Panc1 (cell line): Measurements from ENCODE around the gene PECR. TPM values are rescaled to one million over a fixed set of nuclear protein-coding genes. Genes with fewer than 3 reads are reported as not detected.
"Not testable (repeated sequence)": the region's sequence is repeated elsewhere in the genome, so short reads cannot be mapped to it uniquely, and the experiment has no call there.

Source experiments
- ATAC-seq: fragments of 200-7000 bp; cut with Tn5 transposase; 2 replicates; pipeline ENCODE4 v1.9.1; 2020; ENCODE audit warnings: mild to moderate bottlenecking, moderate library complexity
- BruUV-seq: library from RNA; stranded (reverse); fragments of 400-500 nt; replicated peaks from 2 replicates; lab custom pipeline; 2021; lab: Mats Ljungman, UMichigan
- CTCF ChIA-PET: fragments of 300-600 bp; sonication (Branson Sonifier 250); formaldehyde crosslinking; loops from one replicate; lab custom pipeline; 2022; ENCODE audit warnings: antibody characterized with exemption; lab: Charles Lee
- POLR2A ChIA-PET: fragments of 300-600 bp; sonication (Branson Sonifier 250); formaldehyde crosslinking; loops from one replicate; lab custom pipeline; 2022; ENCODE audit warnings: antibody characterized with exemption; lab: Charles Lee
- DNase-seq: peaks from one replicate; pipeline ENCODE4 v3.0.0-alpha.2; 2010; ENCODE audit warnings: low read depth, low spot score
- H3K27ac ChIP-seq: 2 replicates; pipeline ENCODE4 v1.5.1; 2011; ENCODE audit warnings: mild to moderate bottlenecking, low read length, inconsistent platforms
- H3K27me3 ChIP-seq: fragments of 200-500 bp; sonication (Bioruptor generic); 2 replicates; pipeline ENCODE4 v1.6.0; 2014; ENCODE audit warnings: low read length, inconsistent platforms; ENCODE audit not compliant: control insufficient read depth, insufficient read depth
- H3K36me3 ChIP-seq: fragments of 200-500 bp; sonication (Bioruptor generic); 2 replicates; pipeline ENCODE4 v1.5.1; 2014; ENCODE audit warnings: inconsistent platforms, mild to moderate bottlenecking, low read length, moderate library complexity; ENCODE audit not compliant: control insufficient read depth, insufficient read depth
- H3K4me1 ChIP-seq: 2 replicates; pipeline ENCODE4 v1.5.1; 2011; ENCODE audit warnings: inconsistent platforms, mild to moderate bottlenecking, low read length, moderate library complexity; ENCODE audit not compliant: control insufficient read depth, insufficient read depth
- H3K4me3 ChIP-seq, 2 experiments: 2 replicates each; pipeline ENCODE4 v1.5.1; 2011 to 2012; ENCODE audit warnings: low read depth in 2 of 2, low read length in 2 of 2, mild to moderate bottlenecking in 2 of 2, inconsistent platforms in 1 of 2, moderate library complexity in 1 of 2
- H3K9me3 ChIP-seq: fragments of 200-500 bp; sonication (Bioruptor generic); 2 replicates; pipeline ENCODE4 v1.5.1; 2014; ENCODE audit warnings: low read depth, mild to moderate bottlenecking, inconsistent platforms, low read length, moderate library complexity; ENCODE audit not compliant: control insufficient read depth, insufficient read depth
- POLR2AphosphoS5 ChIP-seq: IDR thresholded peaks from 2 replicates; pipeline ENCODE4 v1.6.1; 2012; ENCODE audit warnings: mild to moderate bottlenecking, low read depth, low read length, moderate library complexity
- SIN3A ChIP-seq: IDR thresholded peaks from 2 replicates; pipeline ENCODE4 v1.6.1; 2012; ENCODE audit warnings: low read depth, mild to moderate bottlenecking, low read length, moderate library complexity, borderline replicate concordance; ENCODE audit not compliant: insufficient read depth
- TCF7L2 ChIP-seq: IDR thresholded peaks from 2 replicates; pipeline ENCODE4 v1.6.1; 2011; ENCODE audit warnings: mild to moderate bottlenecking, low read depth, low read length, inconsistent platforms
- in situ Hi-C: cut with HindIII; loops from 2 replicates; pipeline ENCODE4 v1.10.0; 2016; ENCODE audit warnings: low sequenced_read_pairs, low pct_unique_long_range_greater_than_20kb
- intact Hi-C: fragments of 100-400 bp; cut with micrococcal nuclease; formaldehyde crosslinking; loops from one replicate; pipeline ENCODE4 v1.10.0; 2022; ENCODE audit not compliant: unreplicated experiment
- total RNA-seq: library from RNA; stranded (reverse); gene quantifications from one replicate; pipeline ENCODE4 v1.2.1, GENCODE V29; 2021; ENCODE audit not compliant: unreplicated experiment
- TF ChIP-seq, protein P1 (sequence below), 2 experiments: IDR thresholded peaks; 2 replicates each; pipeline ENCODE4 v1.6.1; 2011 to 2012; ENCODE audit warnings: low read depth in 2 of 2, control low read depth in 1 of 2, low read length in 1 of 2, mild to moderate bottlenecking in 1 of 2, moderate library complexity in 1 of 2; ENCODE audit not compliant: insufficient read depth in 1 of 2
- TF ChIP-seq, protein P2 (sequence below): fragments of 450-650 bp; IDR thresholded peaks from 2 replicates; pipeline ENCODE4 v1.5.1; 2017; ENCODE audit warnings: mild to moderate bottlenecking

Gene PECR
- total RNA-seq, 1 experiment from 2014 or later, result 16.5 TPM

DNA sequence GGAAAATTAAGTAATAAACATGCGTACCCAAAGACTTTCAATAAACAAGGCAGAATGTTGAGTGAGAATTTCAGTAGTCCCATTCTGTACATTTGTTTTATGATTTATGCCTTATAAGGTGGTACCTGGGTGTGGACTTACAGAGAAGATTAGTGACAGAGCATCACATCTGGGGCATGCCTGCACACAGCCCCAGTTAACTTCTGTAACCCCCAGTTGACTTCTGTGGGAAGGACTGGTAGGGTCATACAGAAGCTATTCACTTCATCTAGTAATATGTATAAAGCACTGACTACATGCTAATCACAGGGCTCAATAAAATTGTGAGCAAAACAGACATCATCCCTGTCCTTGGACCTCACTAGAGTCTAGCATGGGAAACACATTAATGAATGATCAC is 84.4 kb downstream of the PECR start:
- intact Hi-C loops (no loop called here), in situ Hi-C loops (no loop called here)
- TF ChIP-seq, protein P1, sequence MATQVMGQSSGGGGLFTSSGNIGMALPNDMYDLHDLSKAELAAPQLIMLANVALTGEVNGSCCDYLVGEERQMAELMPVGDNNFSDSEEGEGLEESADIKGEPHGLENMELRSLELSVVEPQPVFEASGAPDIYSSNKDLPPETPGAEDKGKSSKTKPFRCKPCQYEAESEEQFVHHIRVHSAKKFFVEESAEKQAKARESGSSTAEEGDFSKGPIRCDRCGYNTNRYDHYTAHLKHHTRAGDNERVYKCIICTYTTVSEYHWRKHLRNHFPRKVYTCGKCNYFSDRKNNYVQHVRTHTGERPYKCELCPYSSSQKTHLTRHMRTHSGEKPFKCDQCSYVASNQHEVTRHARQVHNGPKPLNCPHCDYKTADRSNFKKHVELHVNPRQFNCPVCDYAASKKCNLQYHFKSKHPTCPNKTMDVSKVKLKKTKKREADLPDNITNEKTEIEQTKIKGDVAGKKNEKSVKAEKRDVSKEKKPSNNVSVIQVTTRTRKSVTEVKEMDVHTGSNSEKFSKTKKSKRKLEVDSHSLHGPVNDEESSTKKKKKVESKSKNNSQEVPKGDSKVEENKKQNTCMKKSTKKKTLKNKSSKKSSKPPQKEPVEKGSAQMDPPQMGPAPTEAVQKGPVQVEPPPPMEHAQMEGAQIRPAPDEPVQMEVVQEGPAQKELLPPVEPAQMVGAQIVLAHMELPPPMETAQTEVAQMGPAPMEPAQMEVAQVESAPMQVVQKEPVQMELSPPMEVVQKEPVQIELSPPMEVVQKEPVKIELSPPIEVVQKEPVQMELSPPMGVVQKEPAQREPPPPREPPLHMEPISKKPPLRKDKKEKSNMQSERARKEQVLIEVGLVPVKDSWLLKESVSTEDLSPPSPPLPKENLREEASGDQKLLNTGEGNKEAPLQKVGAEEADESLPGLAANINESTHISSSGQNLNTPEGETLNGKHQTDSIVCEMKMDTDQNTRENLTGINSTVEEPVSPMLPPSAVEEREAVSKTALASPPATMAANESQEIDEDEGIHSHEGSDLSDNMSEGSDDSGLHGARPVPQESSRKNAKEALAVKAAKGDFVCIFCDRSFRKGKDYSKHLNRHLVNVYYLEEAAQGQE (IDR thresholded peaks at IDR 0.05; ENCODE audit: insufficient read depth in 1 of 2, low read depth in 2 of 2, low read length in 1 of 2), result no peak
- no peak for TF ChIP-seq POLR2AphosphoS5
- TF ChIP-seq SIN3A, result no peak
- no peak for TF ChIP-seq TCF7L2
- TF ChIP-seq, protein P2, sequence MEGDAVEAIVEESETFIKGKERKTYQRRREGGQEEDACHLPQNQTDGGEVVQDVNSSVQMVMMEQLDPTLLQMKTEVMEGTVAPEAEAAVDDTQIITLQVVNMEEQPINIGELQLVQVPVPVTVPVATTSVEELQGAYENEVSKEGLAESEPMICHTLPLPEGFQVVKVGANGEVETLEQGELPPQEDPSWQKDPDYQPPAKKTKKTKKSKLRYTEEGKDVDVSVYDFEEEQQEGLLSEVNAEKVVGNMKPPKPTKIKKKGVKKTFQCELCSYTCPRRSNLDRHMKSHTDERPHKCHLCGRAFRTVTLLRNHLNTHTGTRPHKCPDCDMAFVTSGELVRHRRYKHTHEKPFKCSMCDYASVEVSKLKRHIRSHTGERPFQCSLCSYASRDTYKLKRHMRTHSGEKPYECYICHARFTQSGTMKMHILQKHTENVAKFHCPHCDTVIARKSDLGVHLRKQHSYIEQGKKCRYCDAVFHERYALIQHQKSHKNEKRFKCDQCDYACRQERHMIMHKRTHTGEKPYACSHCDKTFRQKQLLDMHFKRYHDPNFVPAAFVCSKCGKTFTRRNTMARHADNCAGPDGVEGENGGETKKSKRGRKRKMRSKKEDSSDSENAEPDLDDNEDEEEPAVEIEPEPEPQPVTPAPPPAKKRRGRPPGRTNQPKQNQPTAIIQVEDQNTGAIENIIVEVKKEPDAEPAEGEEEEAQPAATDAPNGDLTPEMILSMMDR, result no peak
- ATAC-seq, result no peak
- DNase-seq, result no peak
- Histone ChIP-seq H3K36me3 (no peaks in the 10 kb centered on the region), H3K9me3 (no peaks in the 10 kb centered on the region), H3K27me3 (no peaks in the 10 kb centered on the region), H3K27ac (no peak overlapping the region), H3K4me1 (peaks cover 6% of the 10 kb centered on the region), H3K4me3 (no peak overlapping the region)
- ChIA-PET CTCF (no interaction called here), POLR2A (no interaction called here)
- no TSS peak for BruUV-seq

DNA sequence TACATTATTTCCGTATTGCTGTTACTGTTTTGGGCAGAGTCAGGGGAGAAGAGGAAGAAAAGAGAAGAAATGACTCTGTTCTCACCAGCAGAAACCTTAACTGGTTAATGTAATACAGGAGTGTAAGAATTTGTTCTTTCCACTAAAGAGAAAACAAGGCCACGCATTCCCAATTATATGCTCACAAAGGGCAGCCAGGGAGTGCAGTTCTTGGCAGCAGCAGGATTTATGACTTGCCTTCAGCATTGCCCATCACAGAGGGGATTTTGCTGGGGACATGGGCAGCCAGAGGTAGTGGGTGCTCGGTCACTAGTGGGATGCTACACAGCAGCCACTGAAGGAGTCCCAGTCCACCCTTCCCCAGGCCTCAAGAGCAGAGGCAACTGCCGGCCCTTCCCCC is 86.7 kb downstream of the PECR start:
- ATAC-seq (peak; percentile 30; the same call in 1 of the 2 replicates), DNase-seq (no peak)
- ChIA-PET CTCF (no interaction called here), POLR2A (no interaction called here)
- intact Hi-C loops, result no loop called here
- Histone ChIP-seq H3K4me3 (no peak overlapping the region), H3K9me3 (no peaks in the 10 kb centered on the region), H3K27me3 (no peaks in the 10 kb centered on the region), H3K27ac (no peak overlapping the region), H3K36me3 (no peaks in the 10 kb centered on the region), H3K4me1 (no peaks in the 10 kb centered on the region)
- TF ChIP-seq TCF7L2 (no peak), SIN3A (no peak), POLR2AphosphoS5 (no peak)
- TF ChIP-seq, protein P1 (IDR thresholded peaks at IDR 0.05; ENCODE audit: insufficient read depth in 1 of 2, low read depth in 2 of 2, low read length in 1 of 2), result no peak
- TF ChIP-seq, protein P2, result no peak
- in situ Hi-C loops, result no loop called here
- TSS peak; percentile 68 for BruUV-seq

DNA sequence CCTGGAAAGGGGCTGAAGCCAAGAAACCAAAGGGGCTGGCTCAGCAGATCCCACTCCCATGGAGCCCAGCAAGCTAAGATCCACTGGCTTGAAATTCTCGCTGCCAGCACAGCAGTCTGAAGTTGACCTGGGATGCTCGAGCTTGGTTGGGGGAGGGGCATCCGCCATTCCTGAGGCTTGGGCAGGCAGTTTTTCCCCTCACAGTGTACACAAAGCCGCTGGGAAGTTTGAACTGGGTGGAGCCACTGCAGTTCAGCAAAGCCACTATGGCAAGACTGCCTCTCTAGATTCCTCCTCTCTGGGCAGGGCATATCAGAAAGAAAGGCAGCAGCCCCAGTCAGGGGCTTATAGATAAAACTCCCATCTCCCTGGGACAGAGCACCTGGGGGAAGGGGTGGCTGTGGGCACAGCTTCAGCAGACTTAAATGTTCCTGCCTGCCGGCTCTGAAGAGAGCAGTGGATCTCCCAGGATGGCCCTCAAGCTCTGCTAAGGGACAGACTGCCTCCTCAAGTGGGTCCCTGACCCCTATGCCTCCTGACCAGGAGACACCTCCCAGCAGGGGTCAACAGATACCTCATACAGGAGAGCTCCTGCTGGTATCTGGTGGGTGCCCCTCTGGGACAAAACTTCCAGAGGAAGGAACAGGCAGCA is 92.9 kb downstream of the PECR start:
- H3K27me3 ChIP-seq, H3K9me3 ChIP-seq, H3K27ac ChIP-seq, H3K4me1 ChIP-seq, POLR2A ChIA-PET, DNase-seq, CTCF ChIA-PET, ATAC-seq, BruUV-seq, intact Hi-C loops, H3K4me3 ChIP-seq, H3K36me3 ChIP-seq, in situ Hi-C loops: not testable (repeated sequence)
